GM23338 (cell line): ENCODE data around the gene STRA8. TPM values are rescaled to one million over a fixed set of nuclear protein-coding genes. Genes with fewer than 3 reads are reported as not detected.

Experiments used
- ATAC-seq: fragments of 200-7000 bp; cut with Tn5 transposase; 3 replicates; pipeline ENCODE4 v1.9.1; 2020
- DNase-seq: peaks from one replicate; pipeline ENCODE4 v3.0.0-alpha.2; 2015; ENCODE audit warnings: low spot score
- H2AFZ ChIP-seq: fragments of 200-600 bp; sonication (generic); 2 replicates; pipeline ENCODE4 v1.8.0; 2016; ENCODE audit warnings: antibody characterized with exemption, mild to moderate bottlenecking, moderate library complexity
- H3F3A ChIP-seq: fragments of 200-600 bp; sonication (generic); replicated peaks from 2 replicates; pipeline ENCODE4 v1.8.0; 2017; ENCODE audit warnings: antibody characterized with exemption, mixed run types, low read depth
- H3K27ac ChIP-seq: fragments of 200-600 bp; sonication (generic); 2 replicates; pipeline ENCODE4 v1.6.1; 2016; ENCODE audit warnings: low read depth
- H3K27me3 ChIP-seq: fragments of 200-600 bp; sonication (generic); 2 replicates; pipeline ENCODE4 v1.8.0; 2016; ENCODE audit warnings: mild to moderate bottlenecking, mixed run types, moderate library complexity; ENCODE audit not compliant: insufficient read depth
- H3K36me3 ChIP-seq: fragments of 200-600 bp; sonication (generic); 2 replicates; pipeline ENCODE4 v1.8.0; 2016; ENCODE audit warnings: mild to moderate bottlenecking; ENCODE audit not compliant: insufficient read depth
- H3K4me1 ChIP-seq: fragments of 200-600 bp; sonication (generic); 2 replicates; pipeline ENCODE4 v1.8.0; 2016; ENCODE audit warnings: mild to moderate bottlenecking, moderate library complexity; ENCODE audit not compliant: insufficient read depth
- H3K4me2 ChIP-seq: fragments of 200-600 bp; sonication (generic); 2 replicates; pipeline ENCODE4 v1.7.1; 2017; ENCODE audit warnings: mixed run types
- H3K4me3 ChIP-seq: fragments of 200-600 bp; sonication (generic); 2 replicates; pipeline ENCODE4 v1.6.1; 2016; ENCODE audit warnings: mixed run types
- H3K79me2 ChIP-seq: fragments of 200-600 bp; sonication (generic); replicated peaks from 2 replicates; pipeline ENCODE4 v1.8.0; 2017; ENCODE audit warnings: mild to moderate bottlenecking; ENCODE audit not compliant: insufficient read depth
- H3K9me2 ChIP-seq: fragments of 200-600 bp; sonication (generic); 2 replicates; pipeline ENCODE4 v1.8.0; 2017; ENCODE audit not compliant: insufficient read depth
- H4K20me1 ChIP-seq: fragments of 200-600 bp; sonication (generic); replicated peaks from 2 replicates; pipeline ENCODE4 v1.8.0; 2017; ENCODE audit warnings: mild to moderate bottlenecking; ENCODE audit not compliant: insufficient read depth
- H3K27ac Mint-ChIP-seq: 2 replicates; pipeline ENCODE4 v1.8.0; 2020; ENCODE audit warnings: inconsistent platforms, mild to moderate bottlenecking, moderate library complexity, mixed read lengths
- H3K27me3 Mint-ChIP-seq: 3 replicates; pipeline ENCODE4 v1.8.0; 2022; ENCODE audit warnings: low read depth, mild to moderate bottlenecking, moderate library complexity, mixed read lengths, inconsistent platforms; ENCODE audit not compliant: insufficient read depth, poor library complexity
- H3K36me3 Mint-ChIP-seq: 3 replicates; pipeline ENCODE4 v1.8.0; 2021; ENCODE audit warnings: low read depth, mild to moderate bottlenecking, inconsistent platforms, moderate library complexity, mixed read lengths
- H3K4me1 Mint-ChIP-seq: 3 replicates; pipeline ENCODE4 v1.8.0; 2020; ENCODE audit warnings: mild to moderate bottlenecking, inconsistent platforms, mixed read lengths
- H3K4me3 Mint-ChIP-seq: 3 replicates; pipeline ENCODE4 v1.8.0; 2021; ENCODE audit warnings: moderate library complexity, mild to moderate bottlenecking, inconsistent platforms, mixed read lengths
- H3K9me3 Mint-ChIP-seq: 3 replicates; pipeline ENCODE4 v1.8.0; 2020; ENCODE audit warnings: moderate library complexity, mild to moderate bottlenecking, inconsistent platforms, mixed read lengths
- CTCF ChIP-seq, 2 experiments: fragments of 200-600 bp in 1 of 2; sonication (generic) in 1 of 2; conservative IDR thresholded peaks; 2 replicates each; pipeline versions ENCODE4 v1.5.1 to v1.6.1; 2016 to 2017; ENCODE audit warnings: antibody characterized with exemption in 2 of 2, low read depth in 2 of 2, mild to moderate bottlenecking in 2 of 2, moderate library complexity in 1 of 2
- EZH2 ChIP-seq: fragments of 200-600 bp; sonication (generic); IDR thresholded peaks from one replicate; pipeline ENCODE4 v1.8.0; 2017; ENCODE audit warnings: antibody characterized with exemption, mild to moderate bottlenecking, low read depth; ENCODE audit not compliant: unreplicated experiment
- EZH2phosphoT487 ChIP-seq: fragments of 200-600 bp; sonication (generic); IDR thresholded peaks from one replicate; pipeline ENCODE4 v1.8.1; 2018; ENCODE audit warnings: antibody characterized with exemption; ENCODE audit not compliant: unreplicated experiment
- JUNB ChIP-seq: IDR thresholded peaks from one replicate; pipeline ENCODE4 v1.6.1; 2016; ENCODE audit warnings: antibody characterized with exemption; ENCODE audit not compliant: unreplicated experiment
- NANOG ChIP-seq: IDR thresholded peaks from 2 replicates; pipeline ENCODE4 v1.6.1; 2016; ENCODE audit warnings: antibody characterized with exemption, borderline replicate concordance
- POLR2AphosphoS5 ChIP-seq: IDR thresholded peaks from 2 replicates; pipeline ENCODE4 v1.6.1; 2016; ENCODE audit warnings: antibody characterized with exemption, low read depth
- REST ChIP-seq: IDR thresholded peaks from one replicate; pipeline ENCODE4 v1.6.1; 2018; ENCODE audit warnings: antibody characterized with exemption; ENCODE audit not compliant: unreplicated experiment
- STAT1 ChIP-seq: IDR thresholded peaks from one replicate; pipeline ENCODE4 v1.6.1; 2016; ENCODE audit warnings: antibody characterized with exemption; ENCODE audit not compliant: unreplicated experiment
- ZNF331 ChIP-seq: fragments of 250-450 bp; sonication (Bioruptor Pico); IDR thresholded peaks from 2 replicates; pipeline ENCODE4 v1.5.0; 2020; ENCODE audit warnings: low read depth, mild to moderate bottlenecking, moderate library complexity
- ZNF462 ChIP-seq: fragments of 250-450 bp; sonication (Bioruptor Pico); IDR thresholded peaks from 2 replicates; pipeline ENCODE4 v1.5.0; 2020; ENCODE audit warnings: mild to moderate bottlenecking, moderate library complexity
- polyA plus RNA-seq: library from polyadenylated mRNA; unstranded; fragments of >200 nt; fragmentation: Nextera tagmentation; extraction: Ambion mirVana; gene quantifications from 2 replicates; pipeline ENCODE4 v1.2.1, GENCODE V29; 2016
- total RNA-seq: library from RNA; depleted of rRNA; stranded (reverse); fragments of >200 nt; shearing (Covaris generic); gene quantifications from 2 replicates; pipeline ENCODE4 v1.2.3, GENCODE V29; 2014

Gene STRA8
- total and polyA plus RNA-seq, 2 experiments from 2014 or later: not detected

GRCh38 chr7:135281363-135281949, 47.8 kb downstream of the STRA8 start:
- Histone ChIP-seq H2AFZ (peak overlapping the region; percentile 57; the same call in 1 of the 2 replicates), H3F3A (no peaks in the 10 kb centered on the region), H3K36me3 (no peaks in the 10 kb centered on the region), H3K9me2 (no peaks in the 10 kb centered on the region), H3K27ac (no peak overlapping the region), H3K4me2 (no peak overlapping the region), H3K27me3 (no peaks in the 10 kb centered on the region), H3K4me1 (no peaks in the 10 kb centered on the region), H3K4me3 (no peak overlapping the region), H4K20me1 (no peaks in the 10 kb centered on the region), H3K79me2 (no peaks in the 10 kb centered on the region)
- H3K4me3 Mint-ChIP-seq: no peak overlapping the region
- H3K27ac Mint-ChIP-seq: no peak overlapping the region
- TF ChIP-seq REST (peak; percentile 47), JUNB (no peak), EZH2phosphoT487 (no peak), STAT1 (no peak), ZNF462 (CRISPR knock-in tag) (no peak), EZH2 (no peak), POLR2AphosphoS5 (no peak), ZNF331 (CRISPR knock-in tag) (no peak), NANOG (no peak), CTCF (conservative IDR thresholded peaks at IDR 0.05; ENCODE audit: low read depth in 2 of 2) (peak; percentile 100)
- no peaks in the 10 kb centered on the region for H3K9me3 Mint-ChIP-seq
- no peaks in the 10 kb centered on the region for H3K4me1 Mint-ChIP-seq
- ATAC-seq (peak; percentile 96), DNase-seq (peak; percentile 94)
- no peaks in the 10 kb centered on the region for H3K27me3 Mint-ChIP-seq
- H3K36me3 Mint-ChIP-seq: no peaks in the 10 kb centered on the region
